Mesenchymal stem cell (in vitro differentiated cells and primary cell): ENCODE data around the gene THADA.
"Not testable (repeated sequence)": the region's sequence is repeated elsewhere in the genome, so short reads cannot be mapped to it uniquely, and the experiment has no call there.

Experiments used
- DNase-seq: peaks from one replicate; pipeline ENCODE4 v3.0.0-alpha.2; 2013
- H2AFZ ChIP-seq: one replicate; pipeline ENCODE4 v1.6.1; 2013; ENCODE audit warnings: low read depth, mild to moderate bottlenecking, control low read depth, inconsistent platforms, low read length, moderate library complexity
- H2AK5ac ChIP-seq: 2 replicates; pipeline ENCODE4 v1.6.1; 2013; ENCODE audit warnings: low read length, moderate library complexity, mild to moderate bottlenecking, inconsistent platforms; ENCODE audit not compliant: severe bottlenecking
- H2BK120ac ChIP-seq: one replicate; pipeline ENCODE4 v1.6.1; 2013; ENCODE audit warnings: low read depth, mild to moderate bottlenecking, inconsistent platforms, low read length, moderate library complexity
- H2BK12ac ChIP-seq, 2 experiments: one replicate each; pipeline ENCODE4 v1.6.1; 2013; ENCODE audit warnings: inconsistent platforms in 2 of 2, low read length in 2 of 2, mild to moderate bottlenecking in 2 of 2, moderate library complexity in 2 of 2, control low read depth in 1 of 2
- H2BK15ac ChIP-seq: one replicate; pipeline ENCODE4 v1.6.1; 2013; ENCODE audit warnings: mild to moderate bottlenecking, low read depth, inconsistent platforms; ENCODE audit not compliant: poor library complexity, severe bottlenecking
- H2BK5ac ChIP-seq: 2 replicates; pipeline ENCODE4 v1.6.1; 2013; ENCODE audit warnings: low read depth, mild to moderate bottlenecking, low read length, control low read depth, inconsistent platforms; ENCODE audit not compliant: poor library complexity, severe bottlenecking
- H3K14ac ChIP-seq, 2 experiments: one replicate each; pipeline ENCODE4 v1.6.1; 2013; ENCODE audit warnings: inconsistent platforms in 2 of 2, low read length in 2 of 2, control low read depth in 1 of 2, mild to moderate bottlenecking in 1 of 2, moderate library complexity in 1 of 2
- H3K18ac ChIP-seq, 2 experiments: one replicate each; pipeline ENCODE4 v1.6.1; 2013; ENCODE audit warnings: inconsistent platforms in 2 of 2, low read length in 2 of 2, control low read depth in 1 of 2, low read depth in 1 of 2, mild to moderate bottlenecking in 1 of 2
- H3K23ac ChIP-seq, 2 experiments: one replicate each; pipeline ENCODE4 v1.6.1; 2013; ENCODE audit warnings: inconsistent platforms in 2 of 2, low read length in 2 of 2, mild to moderate bottlenecking in 2 of 2, moderate library complexity in 2 of 2, control low read depth in 1 of 2
- H3K27ac ChIP-seq: 2 replicates; pipeline ENCODE4 v1.5.1; 2013; ENCODE audit warnings: mild to moderate bottlenecking, moderate library complexity, low read length, control low read depth, inconsistent platforms; ENCODE audit not compliant: poor library complexity, severe bottlenecking
- H3K27me3 ChIP-seq, 2 experiments: 2 replicates each; pipeline versions ENCODE4 v1.6.1 to v1.7.0; 2013; ENCODE audit warnings: low read length in 2 of 2, mild to moderate bottlenecking in 2 of 2, moderate library complexity in 2 of 2, control low read depth in 1 of 2, inconsistent platforms in 1 of 2; ENCODE audit not compliant: control insufficient read depth in 1 of 2, insufficient read depth in 1 of 2
- H3K36me3 ChIP-seq, 2 experiments: 2 replicates each; pipeline versions ENCODE4 v1.6.1 to v1.7.0; 2013; ENCODE audit warnings: low read length in 2 of 2, control low read depth in 1 of 2, inconsistent platforms in 1 of 2, low read depth in 1 of 2, mild to moderate bottlenecking in 1 of 2; ENCODE audit not compliant: insufficient read depth in 2 of 2, control insufficient read depth in 1 of 2
- H3K4ac ChIP-seq, 2 experiments: one replicate each; pipeline ENCODE4 v1.6.1; 2013; ENCODE audit warnings: inconsistent platforms in 2 of 2, low read length in 2 of 2, mild to moderate bottlenecking in 2 of 2, moderate library complexity in 2 of 2, control low read depth in 1 of 2, low read depth in 1 of 2
- H3K4me1 ChIP-seq: 2 replicates; pipeline ENCODE4 v1.6.1; 2013; ENCODE audit warnings: low read depth, low read length, control low read depth; ENCODE audit not compliant: control insufficient read depth, insufficient read depth
- H3K4me2 ChIP-seq: 2 replicates; pipeline ENCODE4 v1.6.1; 2013; ENCODE audit warnings: low read length, mild to moderate bottlenecking, inconsistent platforms; ENCODE audit not compliant: poor library complexity, severe bottlenecking
- H3K4me3 ChIP-seq, 2 experiments: 2 replicates each; pipeline versions ENCODE4 v1.5.1 to v1.7.0; 2013; ENCODE audit warnings: low read length in 2 of 2, mild to moderate bottlenecking in 2 of 2, control low read depth in 1 of 2, low read depth in 1 of 2; ENCODE audit not compliant: insufficient read depth in 1 of 2
- H3K79me1 ChIP-seq: replicated peaks from 2 replicates; pipeline ENCODE4 v1.6.1; 2013; ENCODE audit warnings: mild to moderate bottlenecking, control low read depth, low read length, inconsistent platforms; ENCODE audit not compliant: poor library complexity, severe bottlenecking
- H3K9ac ChIP-seq: 2 replicates; pipeline ENCODE4 v1.7.0; 2013; ENCODE audit warnings: mild to moderate bottlenecking, low read length, moderate library complexity
- H3K9me3 ChIP-seq: 2 replicates; pipeline ENCODE4 v1.7.0; 2013; ENCODE audit warnings: mild to moderate bottlenecking, low read length; ENCODE audit not compliant: control insufficient read depth
- H4K8ac ChIP-seq: one replicate; pipeline ENCODE4 v1.6.1; 2013; ENCODE audit warnings: inconsistent platforms, mild to moderate bottlenecking, low read length, moderate library complexity
- H4K91ac ChIP-seq: one replicate; pipeline ENCODE4 v1.6.1; 2013; ENCODE audit warnings: mild to moderate bottlenecking, low read length, inconsistent platforms
- WGBS: methylation state at CpG from one replicate; pipeline ENCODE4 v1.1.7; 2013; ENCODE audit warnings: mixed read lengths; 5-methylcytosine and 5-hydroxymethylcytosine counted together

The THADA gene

DNA sequence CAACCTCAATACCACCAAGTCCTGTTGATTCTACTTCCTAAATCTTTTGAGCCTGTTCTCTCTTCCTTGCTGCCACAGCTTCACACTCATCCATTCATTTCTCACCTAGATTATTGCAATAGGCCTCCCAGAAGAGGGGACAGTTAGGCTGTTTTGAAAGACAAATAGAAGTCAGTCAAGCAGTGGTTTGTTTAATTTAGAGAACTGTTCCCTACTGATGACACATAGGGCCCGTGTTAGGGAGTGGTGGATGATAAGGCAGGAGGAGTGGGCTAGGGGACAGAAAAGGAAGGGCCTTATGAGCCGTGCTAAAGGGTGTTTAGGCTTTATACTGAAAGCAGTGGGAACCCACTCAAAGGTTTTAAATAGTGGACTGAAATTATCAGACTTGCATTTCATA is 309.9 kb downstream of the THADA start:
- Histone ChIP-seq H3K79me1 (no peaks in the 10 kb centered on the region), H3K36me3 (peaks cover 16 to 66% of the 10 kb centered on the region in 2 experiments), H2BK5ac (no peak overlapping the region), H2BK12ac (no peak overlapping the region), H3K4me2 (no peak overlapping the region), H3K27me3 (no peaks in the 10 kb centered on the region), H4K8ac (no peak overlapping the region), H3K18ac (no peak overlapping the region), H3K23ac (no peak overlapping the region), H3K9me3 (peaks cover 12% of the 10 kb centered on the region), H2AK5ac (no peak overlapping the region), H3K4me3 (no peak overlapping the region), H2BK120ac (no peak overlapping the region), H3K9ac (no peak overlapping the region), H3K4ac (no peak overlapping the region), H2AFZ (no peak overlapping the region), H3K27ac (no peak overlapping the region), H3K4me1 (no peaks in the 10 kb centered on the region), H4K91ac (no peak overlapping the region), H2BK15ac (no peak overlapping the region), H3K14ac (no peak overlapping the region)
- DNase-seq = no peak
- WGBS = 81% methylated on average over 2 of the region's 2 CpGs

DNA sequence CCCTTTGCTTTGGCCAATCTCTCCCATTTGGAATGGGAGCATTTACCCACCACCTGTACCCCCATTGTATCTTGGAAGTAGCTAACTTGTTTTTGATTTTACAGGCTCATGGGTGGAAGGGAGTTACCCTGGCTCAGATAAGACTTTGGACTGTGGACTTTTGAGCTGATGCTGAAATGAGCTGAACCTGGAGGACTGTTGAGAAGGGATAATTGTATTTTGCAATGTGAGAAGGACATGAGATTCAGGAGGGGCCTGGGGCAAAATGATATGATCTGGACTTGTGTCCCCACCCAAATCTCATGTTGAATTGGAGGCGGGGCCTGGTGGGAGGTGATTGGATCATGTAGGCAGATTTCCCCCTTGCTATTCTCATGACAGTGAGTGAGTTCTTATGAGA is 310.9 kb downstream of the THADA start:
- Histone ChIP-seq H3K27ac (no peak overlapping the region), H2BK120ac (no peak overlapping the region), H3K4ac (no peak overlapping the region), H3K4me2 (no peak overlapping the region), H3K18ac (no peak overlapping the region), H3K9ac (no peak overlapping the region), H3K4me1 (no peaks in the 10 kb centered on the region), H3K27me3 (no peaks in the 10 kb centered on the region), H4K91ac (no peak overlapping the region), H3K14ac (no peak overlapping the region), H2BK15ac (no peak overlapping the region), H4K8ac (no peak overlapping the region), H3K9me3 (peaks cover 12% of the 10 kb centered on the region), H2AFZ (no peak overlapping the region), H2AK5ac (no peak overlapping the region), H3K4me3 (no peak overlapping the region), H2BK12ac (no peak overlapping the region), H3K23ac (no peak overlapping the region), H3K79me1 (no peaks in the 10 kb centered on the region), H2BK5ac (no peak overlapping the region), H3K36me3 (peaks cover 16 to 62% of the 10 kb centered on the region in 2 experiments)
- WGBS = 100% methylated on average over 1 of the region's 1 CpG
- DNase-seq = no peak

DNA sequence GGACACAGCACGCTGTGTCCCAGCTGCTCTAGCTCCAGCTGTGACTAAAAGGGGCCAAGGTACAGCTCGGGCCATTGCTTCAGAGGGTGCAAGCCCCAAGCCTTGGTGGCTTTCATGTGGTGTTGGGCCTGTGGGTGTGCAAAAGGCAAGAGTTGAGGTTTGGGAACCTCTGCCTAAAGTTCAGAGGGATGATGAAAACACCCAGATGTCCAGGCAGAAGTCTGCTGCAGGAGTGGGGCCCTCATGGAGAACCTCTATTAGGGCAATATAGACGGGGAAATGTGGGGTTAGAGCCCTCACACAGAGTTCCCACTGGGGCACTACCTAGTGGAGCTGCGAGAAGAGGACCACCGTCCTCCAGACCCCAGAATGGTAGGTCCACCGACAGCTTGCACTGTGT is 311.5 kb downstream of the THADA start:
- H3K23ac ChIP-seq, H3K4me1 ChIP-seq, H2BK120ac ChIP-seq, H3K79me1 ChIP-seq, H3K27ac ChIP-seq, H4K91ac ChIP-seq, H4K8ac ChIP-seq, H2BK15ac ChIP-seq, DNase-seq, H2AK5ac ChIP-seq, H3K4me3 ChIP-seq, H2AFZ ChIP-seq, H3K4ac ChIP-seq, H3K14ac ChIP-seq, H3K9ac ChIP-seq, H2BK5ac ChIP-seq, H2BK12ac ChIP-seq, H3K4me2 ChIP-seq, H3K18ac ChIP-seq, H3K27me3 ChIP-seq: not testable (repeated sequence)
- WGBS = 97% methylated on average over 6 of the region's 6 CpGs
- peaks cover 16 to 67% of the 10 kb centered on the region in 2 experiments for H3K36me3 ChIP-seq
- H3K9me3 ChIP-seq = peaks cover 12% of the 10 kb centered on the region

DNA sequence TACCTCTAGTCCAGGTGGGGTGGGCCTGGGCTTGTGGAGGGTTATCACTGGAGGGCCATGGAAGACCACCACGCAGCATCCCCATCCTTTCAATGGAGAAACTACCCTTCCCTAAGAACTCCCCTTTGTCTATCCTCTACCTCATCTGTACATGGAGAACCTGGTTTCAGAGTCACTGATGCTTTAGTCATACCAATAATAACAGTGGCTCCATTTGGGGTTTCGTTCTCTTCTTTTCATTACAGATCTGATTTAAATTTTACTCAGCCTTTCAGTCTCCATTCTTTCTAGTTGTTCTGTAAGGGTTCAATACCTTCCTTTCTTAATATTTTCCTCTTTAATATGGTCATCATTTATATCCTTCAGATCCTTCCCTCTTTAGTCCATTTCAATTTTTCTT is 314.8 kb downstream of the THADA start:
- Histone ChIP-seq H2BK15ac (no peak overlapping the region), H3K27ac (no peak overlapping the region), H4K8ac (no peak overlapping the region), H3K9ac (no peak overlapping the region), H3K4me3 (no peak overlapping the region), H3K27me3 (no peaks in the 10 kb centered on the region), H2AFZ (no peak overlapping the region), H3K14ac (no peak overlapping the region), H3K4ac (no peak overlapping the region), H4K91ac (no peak overlapping the region), H3K23ac (no peak overlapping the region), H3K18ac (no peak overlapping the region), H2BK120ac (no peak overlapping the region), H2BK5ac (no peak overlapping the region), H3K79me1 (no peaks in the 10 kb centered on the region), H3K36me3 (peaks cover 13 to 55% of the 10 kb centered on the region in 2 experiments), H2AK5ac (no peak overlapping the region), H3K4me2 (no peak overlapping the region), H2BK12ac (no peak overlapping the region), H3K4me1 (peaks cover 12% of the 10 kb centered on the region), H3K9me3 (peaks cover 12% of the 10 kb centered on the region)
- 100% methylated on average over 2 of the region's 2 CpGs for WGBS
- DNase-seq = no peak
